HG03280 (cell line): Measurements from ENCODE around the gene HAUS8.
"Not testable (repeated sequence)": the region's sequence is repeated elsewhere in the genome, so short reads cannot be mapped to it uniquely, and the experiment has no call there.

Source experiments
- ATAC-seq: cut with Tn5 transposase; IDR thresholded peaks from one replicate; pipeline ENCODE4 v1.9.1; 2021; ENCODE audit warnings: mild to moderate bottlenecking, moderate library complexity; ENCODE audit not compliant: unreplicated experiment

HAUS8 gene

DNA sequence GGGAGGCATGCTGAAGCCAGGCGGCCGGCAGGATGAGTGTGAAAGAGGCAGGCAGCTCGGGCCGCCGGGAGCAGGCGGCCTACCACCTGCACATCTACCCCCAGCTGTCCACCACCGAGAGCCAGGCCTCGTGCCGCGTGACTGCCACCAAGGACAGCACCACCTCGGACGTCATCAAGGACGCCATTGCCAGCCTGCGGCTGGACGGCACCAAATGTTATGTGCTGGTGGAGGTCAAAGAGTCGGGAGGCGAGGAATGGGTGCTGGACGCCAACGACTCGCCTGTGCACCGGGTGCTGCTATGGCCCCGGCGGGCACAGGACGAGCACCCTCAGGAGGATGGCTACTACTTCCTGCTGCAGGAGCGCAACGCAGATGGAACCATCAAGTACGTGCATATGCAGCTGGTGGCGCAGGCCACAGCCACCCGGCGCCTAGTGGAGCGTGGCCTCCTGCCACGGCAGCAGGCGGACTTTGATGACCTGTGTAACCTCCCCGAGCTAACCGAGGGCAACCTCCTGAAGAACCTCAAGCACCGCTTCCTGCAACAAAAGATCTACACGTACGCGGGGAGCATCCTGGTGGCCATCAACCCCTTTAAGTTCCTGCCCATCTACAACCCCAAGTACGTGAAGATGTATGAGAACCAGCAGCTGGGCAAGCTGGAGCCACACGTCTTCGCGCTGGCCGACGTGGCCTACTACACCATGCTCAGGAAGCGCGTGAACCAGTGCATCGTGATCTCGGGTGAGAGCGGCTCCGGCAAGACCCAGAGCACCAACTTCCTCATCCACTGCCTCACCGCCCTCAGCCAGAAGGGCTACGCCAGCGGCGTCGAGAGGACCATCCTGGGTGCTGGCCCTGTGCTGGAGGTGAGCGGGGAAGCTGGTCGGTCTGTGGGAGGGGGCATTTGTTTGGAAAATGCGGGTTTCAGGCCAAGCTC, 26.7 kb upstream of the HAUS8 start:
- ATAC-seq: no peak

DNA sequence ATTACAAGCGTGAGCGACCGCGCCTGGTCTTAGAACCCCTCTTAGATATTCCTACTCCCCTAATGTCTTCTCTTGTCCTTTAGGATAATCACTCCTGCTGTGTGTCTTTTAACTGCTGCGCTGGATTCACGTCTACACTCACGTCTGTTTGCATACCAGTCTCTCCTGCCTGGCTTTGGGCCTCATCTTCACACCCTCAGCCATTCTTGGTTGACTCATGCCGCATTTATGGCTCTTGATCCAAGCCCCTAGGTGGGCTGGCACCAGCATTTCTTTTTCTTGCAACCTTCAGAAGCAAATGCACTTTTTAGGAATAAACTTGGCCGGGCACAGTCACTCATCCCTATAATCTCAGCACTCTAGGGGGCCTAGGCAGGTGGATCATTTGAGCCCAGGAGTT, 23.1 kb upstream of the HAUS8 start:
- no peak for ATAC-seq

DNA sequence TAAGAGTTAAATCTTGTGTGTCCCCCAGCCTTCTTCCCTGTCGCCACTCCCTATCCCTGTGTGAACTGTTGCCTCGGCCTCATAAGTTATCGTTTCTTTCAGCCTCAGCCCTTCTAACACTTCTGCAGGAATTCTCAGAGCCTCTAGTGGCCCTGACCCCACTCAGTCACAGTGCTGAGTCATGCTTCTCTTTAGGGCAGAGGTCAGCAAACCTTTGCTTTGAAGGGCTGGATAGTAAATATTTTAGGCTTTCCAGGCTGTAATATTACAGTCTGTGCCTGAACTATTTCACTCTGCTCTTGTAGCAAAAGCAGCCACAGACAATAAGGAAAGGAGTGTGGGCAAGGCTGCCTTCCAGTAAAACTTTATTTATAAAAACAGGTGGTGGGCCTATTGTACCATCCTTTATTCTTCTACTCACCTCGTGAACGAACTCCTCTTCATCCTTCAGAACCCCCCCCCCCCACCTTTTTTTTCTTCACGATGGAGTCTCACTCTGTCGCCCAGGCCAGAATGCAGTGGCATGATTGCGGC, 22.4 kb upstream of the HAUS8 start:
- ATAC-seq: no peak

DNA sequence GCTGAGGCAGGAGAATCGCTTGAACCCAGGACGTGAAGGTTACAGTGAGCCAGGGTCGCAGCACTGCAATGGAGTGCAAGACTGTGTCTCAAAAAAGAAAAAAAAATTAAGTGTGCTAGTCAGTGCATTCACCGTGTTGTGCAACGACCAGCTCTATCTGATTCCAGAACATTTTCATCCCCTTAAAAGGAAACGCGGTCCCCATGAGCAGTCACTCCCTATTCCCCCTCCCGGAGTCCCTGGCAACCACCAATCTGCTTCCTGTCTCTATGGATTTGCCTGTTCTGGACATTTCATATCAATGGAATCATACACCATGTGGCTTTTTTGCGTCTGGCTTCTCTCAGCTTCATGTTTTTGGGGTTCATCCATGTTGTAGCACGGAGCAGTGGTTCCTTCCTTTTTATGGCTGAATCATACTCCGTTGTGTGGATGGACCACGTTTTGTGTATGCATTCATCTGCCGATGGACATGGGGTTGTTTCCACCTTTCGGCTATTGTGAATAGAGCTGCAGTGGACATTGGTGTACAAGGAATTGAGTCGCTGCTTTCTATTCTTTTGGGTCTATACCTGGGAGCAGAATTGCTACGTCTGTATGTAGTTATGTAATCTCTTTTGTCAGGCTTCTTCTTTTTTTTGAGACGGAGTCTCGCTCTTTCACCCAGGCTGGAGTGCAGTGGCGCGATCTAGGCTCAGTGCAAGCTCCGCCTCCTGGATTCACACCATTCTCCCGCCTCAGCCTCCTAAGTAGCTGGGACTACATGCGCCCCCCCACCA, 20.1 kb upstream of the HAUS8 start:
- ATAC-seq: no peak

DNA sequence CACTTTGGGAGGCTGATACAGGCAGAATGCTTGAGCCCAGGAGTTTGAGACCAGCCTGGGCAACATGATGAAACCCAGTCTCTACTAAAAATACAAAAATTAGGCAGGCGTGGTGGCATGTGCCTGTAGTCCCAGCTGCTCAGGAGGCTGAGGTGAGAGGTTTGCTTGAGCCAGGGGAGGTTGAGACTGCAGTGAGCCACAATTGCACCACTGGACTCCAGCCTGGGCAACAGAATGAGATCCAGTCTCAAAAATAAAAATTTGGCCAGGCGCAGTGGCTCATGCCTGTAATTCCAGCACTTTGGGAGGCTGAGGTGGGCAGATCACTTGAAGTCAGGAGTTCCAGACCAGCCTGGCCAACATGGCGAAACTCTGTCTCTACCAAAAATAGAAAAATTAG, 19.4 kb upstream of the HAUS8 start:
- not testable (repeated sequence) for ATAC-seq

DNA sequence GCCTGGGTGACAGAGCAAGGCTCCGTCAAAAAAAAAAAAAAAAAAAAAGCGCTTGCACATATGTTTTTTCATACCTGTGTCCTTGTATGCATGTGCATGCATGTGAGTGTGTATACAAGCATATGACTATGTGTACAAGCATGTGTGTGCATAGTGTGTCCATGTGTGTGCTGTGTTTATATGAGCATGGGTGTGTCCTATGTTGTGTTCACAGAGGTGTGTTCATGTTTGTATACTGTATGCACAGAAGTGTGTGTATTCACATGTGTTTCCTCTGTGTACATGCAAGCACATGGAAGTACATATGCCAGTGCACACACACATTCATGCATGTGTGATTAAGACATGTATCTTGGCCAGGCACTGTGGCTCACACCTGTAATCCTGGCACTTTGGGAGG, 17.4 kb upstream of the HAUS8 start:
- ATAC-seq: no peak

DNA sequence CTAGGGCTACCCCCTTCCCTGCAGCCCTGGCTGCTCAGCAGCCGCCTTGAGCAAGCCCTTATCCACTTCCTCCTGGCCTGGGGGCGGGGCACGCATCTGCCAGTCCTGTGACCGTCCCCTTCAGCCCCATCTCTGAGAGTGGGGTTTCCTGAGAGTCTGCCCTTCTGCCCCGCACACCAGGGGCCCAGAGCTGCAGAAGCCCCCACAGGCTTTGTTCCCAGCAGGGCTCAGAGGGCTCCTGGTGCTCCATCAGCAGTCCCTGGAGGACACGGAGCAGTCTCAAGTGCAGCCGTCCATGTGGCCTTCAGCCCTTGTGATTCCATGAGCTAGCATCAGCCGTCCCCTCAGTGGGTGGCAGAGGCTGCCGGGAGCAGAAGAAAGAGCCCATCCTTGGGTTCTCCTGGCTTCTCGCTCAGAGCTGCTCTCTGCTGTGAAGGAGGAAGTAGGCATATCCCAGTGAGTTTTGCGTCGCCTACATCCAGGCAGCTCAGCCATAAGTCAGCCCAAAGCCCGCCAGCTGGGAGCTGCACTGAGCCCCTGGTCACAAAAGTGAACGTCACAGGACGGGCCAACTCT, 16.6 kb upstream of the HAUS8 start:
- ATAC-seq: no peak

DNA sequence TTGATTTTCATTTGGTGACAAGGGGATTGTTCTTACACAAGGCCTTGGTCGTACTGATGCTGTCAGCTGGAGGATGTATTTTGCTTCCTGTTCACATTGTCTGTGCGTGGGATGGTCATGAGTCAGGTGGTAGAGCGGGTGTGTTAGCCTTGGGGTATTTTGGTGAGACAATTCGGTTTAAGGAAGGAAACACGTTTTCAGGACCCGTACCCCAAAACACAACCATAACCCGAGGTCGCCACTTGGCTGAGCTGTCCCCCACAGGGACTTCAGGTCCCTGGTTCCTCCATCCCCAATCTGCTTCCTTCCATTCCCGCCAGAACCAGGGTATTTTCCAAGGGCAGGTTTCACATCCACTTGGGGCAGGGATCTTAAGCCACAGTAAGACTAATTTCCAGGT, 15.3 kb upstream of the HAUS8 start:
- ATAC-seq: no peak

DNA sequence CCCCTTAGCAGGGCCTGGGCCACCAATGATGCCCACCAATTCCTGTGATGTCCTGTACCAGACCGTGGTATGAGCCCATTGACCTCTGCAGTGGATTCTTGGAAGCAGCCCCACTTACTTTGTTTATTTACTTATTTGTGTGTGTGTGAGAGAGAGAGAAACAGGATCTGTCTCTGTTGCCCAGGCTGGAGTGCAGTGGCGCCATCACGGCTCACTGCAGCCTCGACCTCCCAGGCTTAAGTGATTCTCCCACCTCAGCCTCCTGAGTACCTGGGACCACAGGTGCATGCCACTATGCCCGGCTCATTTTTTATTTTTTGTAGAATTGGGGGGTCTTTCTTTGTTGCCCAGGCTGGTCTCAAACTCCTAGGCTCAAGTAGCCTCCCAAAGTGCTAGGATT, 13.3 kb upstream of the HAUS8 start:
- ATAC-seq: no peak

DNA sequence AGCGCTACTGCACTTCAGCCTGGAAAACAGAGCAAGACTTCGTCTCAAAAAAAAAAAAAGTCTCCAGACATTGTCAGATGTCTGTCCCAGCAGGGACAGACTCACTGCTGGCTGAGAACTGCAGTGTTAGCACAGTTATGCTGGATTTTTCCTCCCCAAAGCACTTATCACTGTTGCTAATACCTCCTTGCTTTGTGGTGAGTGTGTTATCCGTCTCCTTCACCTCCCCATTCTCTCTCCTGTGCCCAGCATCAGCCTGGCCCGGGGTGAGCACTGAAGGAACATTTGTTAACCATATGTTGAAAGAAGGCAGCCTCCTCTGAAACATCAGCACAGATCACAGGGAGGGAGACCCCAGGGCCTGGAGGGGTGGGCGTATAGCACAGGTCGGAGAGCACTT, 11.6 kb upstream of the HAUS8 start:
- no peak for ATAC-seq

DNA sequence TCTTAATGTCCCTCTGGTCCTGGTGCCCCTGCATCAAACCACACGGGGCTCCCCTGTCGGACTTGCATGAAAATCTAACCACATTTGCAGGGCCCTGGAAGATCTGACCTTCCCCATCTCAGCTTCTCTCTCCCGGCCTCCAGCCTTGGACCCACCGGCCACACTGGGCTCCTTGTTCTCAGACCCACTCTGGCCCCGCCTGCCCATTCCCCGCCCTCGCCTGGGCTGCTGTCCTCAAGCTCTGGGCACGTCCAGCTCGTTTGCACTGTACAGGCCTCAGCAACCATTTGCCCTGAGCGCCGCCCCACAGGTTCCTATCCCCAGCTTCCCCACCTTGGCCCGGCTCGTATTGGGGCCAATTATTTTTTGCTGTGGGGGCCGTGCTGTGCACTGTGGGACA, 10.9 kb upstream of the HAUS8 start:
- no peak for ATAC-seq

DNA sequence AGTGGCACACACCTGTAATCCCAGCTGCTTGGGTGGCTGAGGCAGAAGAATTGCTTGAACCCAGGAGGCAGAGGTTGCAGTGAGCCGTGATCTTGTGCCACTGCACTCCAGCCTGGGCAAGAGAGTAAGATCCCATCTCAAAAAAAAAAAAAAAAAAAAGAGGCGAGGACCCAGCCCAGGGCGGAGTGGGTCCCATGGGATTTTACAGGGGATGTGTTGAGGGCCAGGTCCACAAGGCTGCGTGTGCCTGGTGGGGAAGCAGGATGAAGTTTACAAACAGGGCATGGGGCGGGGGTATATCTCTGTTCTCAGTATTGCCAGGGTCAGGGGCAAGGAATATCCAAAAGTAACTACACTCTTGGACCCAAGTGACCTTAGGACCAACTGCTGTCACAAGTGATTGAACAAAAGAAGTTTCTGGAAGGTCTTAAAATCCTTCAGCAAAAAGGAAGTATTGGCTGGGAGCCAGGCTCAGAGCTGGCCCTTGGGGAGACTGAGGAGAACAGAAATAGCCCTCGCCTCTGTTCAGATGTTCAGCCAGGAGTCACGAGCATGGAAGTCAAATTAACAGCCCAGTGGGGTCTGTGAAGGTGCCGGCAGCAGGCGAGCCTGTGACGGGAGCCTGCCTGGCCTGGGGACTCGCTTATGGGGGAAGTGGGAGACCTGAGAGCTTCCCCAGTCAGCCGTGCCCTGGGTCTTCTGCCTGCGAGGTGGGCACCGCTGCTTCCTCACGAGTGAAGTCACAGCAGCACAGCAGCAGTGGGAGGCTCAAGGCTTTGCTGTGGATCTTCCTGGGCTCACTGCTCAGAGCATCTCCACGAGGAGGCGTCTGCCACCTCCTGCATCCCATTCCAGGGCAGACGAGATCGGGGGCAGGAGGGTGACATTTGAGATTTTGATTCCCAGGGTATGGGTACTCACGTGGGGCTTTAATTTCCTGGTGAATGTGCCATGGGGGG, 6.7 kb upstream of the HAUS8 start:
- ATAC-seq: no peak

DNA sequence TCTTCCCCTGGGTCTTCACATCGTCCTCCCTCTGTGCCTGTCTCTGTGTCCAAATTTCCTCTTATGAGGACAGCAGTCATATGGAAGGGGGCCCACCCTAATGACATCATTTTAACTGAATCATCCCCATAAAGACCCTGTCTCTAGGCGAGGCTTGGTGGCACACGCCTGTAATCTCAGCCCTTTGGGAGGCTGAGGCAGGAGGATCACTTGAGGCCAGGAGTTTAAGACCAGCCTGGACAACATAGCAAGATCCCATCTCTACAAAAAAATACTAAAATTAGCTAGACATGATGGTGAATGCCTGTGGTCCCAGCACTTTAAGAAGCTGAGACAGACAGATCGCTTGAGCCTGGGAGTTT, 5.2 kb upstream of the HAUS8 start:
- ATAC-seq: no peak

DNA sequence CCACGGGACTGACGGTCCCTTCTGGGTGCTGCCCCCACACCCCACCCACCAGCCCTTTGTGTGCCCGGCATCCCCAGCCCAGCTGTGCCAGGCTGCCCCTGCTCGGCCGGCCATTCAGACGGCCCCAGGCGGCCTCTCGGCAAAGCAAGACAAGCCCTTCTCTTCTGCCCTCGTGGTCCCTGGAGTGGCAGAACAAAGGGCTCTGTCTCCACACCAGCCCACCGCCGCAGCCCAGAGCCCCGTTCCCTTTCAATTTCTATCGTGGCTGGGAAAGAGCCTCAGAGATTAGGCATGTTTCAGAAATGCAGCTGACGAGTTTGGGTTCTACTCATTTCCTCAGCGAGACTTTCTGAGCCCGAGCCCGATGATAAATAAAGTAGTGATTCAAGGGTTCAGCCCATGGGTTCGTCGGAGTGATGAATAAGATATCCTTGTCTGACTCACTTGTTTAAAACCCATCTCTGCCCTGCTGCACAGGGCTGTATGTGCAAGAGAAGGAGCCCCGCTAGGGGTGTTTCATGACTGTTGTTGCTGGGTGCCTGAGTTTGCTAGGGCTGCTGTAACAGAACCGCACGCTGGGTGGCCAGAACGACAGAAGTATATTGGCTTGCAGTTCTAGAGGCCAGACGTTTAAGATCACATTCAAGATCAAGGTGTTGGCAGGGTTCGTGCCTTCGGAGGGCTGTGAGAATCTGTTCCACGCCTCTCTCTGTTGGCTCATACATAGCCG, 4.6 kb upstream of the HAUS8 start:
- no peak for ATAC-seq

DNA sequence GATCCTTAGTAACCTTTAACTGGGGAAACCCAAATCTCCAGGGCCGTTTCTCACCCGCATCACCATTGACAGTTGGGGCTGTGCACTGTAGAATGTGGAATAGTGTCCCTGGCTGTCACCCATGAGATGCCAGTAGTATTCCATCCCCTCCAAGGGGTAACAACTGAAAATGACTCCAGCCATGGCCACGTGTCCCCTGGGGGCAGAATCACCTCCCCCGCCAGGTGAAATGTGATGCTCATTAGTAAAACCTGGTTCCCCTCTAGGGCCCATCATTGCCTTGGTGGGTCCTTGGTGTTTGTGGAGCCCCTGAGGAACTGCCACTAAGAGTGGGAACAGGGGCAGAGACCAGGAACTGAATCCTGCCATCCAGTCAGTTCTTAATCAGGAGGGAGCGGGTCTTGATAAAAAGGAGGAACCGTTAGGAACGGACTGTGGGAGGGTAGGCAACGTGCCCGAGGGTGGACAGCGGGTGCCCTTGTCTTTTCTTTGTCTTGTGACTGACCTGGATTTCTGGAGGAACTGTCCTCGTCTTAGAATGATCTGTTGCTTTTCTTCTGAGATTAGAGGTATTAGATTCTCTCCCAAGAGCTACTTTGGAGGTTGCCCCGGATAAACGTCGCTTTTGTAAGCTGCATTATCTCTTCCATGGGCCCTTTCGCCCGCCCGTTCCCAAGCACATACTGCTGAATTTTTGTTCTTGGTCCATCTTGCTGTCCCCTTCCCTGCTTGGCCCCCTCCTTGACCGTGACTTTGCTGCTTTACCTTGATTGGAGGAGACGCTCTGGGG, 3.9 kb upstream of the HAUS8 start:
- ATAC-seq: no peak

DNA sequence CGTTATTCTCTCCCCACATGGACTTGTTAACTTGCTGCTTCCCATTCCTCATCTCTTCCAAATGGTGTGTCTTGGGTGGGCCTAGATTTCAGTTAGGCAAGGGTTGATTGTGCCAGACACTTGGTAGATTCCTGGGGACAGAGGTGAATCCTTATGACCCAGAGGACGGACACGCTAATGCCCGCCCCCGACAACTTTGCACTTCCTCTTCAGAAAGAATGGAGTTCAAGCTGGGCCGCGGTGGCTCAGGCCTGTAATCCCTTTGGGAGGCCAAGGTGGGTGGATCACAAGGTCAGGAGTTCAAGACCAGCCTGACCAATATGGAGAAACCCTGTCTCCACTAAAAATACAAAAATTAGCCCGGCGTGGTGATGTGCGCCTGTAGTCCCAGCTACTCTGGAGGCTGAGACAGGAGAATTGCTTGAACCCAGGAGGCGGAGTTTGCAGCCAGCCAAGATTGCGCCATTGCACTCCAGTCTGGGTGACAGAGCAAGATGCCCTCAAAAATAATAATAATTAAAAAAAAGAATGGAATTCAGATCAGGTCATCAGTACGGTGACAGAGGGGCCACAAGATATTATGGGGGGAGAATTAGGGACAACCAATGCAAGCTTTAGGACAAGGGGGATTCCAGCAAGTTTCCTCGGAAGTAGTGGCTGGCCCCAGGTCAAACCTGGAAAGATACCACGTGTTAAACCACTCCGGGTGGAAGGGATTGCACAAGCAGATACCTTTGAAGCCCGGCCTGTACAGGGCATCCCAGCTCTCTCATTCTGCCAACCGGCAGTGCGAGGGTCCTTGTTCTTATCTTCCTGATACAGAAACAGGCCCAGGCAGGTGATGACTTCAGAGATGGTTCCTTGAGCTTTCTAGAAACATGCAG, 3.0 kb upstream of the HAUS8 start:
- no peak for ATAC-seq

DNA sequence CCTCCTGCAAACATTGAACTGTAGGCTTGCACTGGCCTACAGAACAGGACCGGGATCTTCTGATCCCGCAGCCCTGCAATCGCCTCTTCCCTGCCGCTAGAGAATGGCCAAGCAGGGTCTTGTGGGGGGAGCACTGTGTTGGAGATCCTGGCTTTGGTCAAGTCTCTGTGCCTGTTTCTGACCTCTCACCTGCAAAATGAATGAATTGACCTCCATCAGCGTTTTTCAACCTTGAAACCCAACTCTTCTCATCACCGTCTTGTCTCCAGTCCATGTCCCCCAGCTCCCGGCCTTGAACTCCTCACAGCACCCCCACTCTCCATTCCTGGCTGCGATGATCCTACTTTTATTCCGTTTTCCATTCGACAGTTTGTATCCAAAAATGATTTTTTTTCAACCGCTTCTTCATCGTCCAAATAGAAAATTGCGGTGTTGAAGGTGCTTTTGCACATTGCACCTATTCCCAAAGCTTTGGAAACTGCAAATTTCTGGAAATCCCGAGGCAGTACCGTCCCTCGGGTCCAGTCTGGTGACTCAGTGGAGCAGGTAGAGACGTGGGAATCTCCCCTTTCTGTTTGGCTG, 2.3 kb upstream of the HAUS8 start:
- ATAC-seq: no peak

DNA sequence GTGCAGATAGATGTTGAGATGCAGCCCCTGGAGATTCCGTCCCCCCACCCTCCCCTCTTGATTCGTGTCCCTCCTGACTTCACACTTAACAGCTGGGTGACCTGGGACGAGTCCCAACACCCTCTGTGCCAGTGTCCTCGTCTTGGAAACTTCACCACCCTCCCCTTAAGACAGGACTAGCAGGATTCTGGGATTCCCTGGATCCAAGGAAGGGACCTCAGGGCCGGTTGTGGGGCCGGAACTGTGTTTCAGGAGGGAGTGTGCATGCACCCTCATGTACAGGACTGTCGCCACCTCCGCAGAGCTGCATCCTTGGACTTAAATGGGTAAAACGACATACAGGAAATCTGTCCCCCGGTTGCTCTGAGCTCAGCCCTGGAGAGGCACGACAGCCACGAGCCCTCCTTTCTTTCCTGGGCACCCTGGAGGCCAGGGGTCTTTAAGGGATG, 1.3 kb upstream of the HAUS8 start:
- ATAC-seq: no peak
